Measurements from ENCODE around the gene SOWAHC.

Gene SOWAHC

GRCh38 chr2:109646961-109647360 is 32.8 kb downstream of the SOWAHC start:
- DNase-seq (ENCODE audit: low read depth in 2 of 2), result no peak

GRCh38 chr2:109647636-109648035 is 33.5 kb downstream of the SOWAHC start:
- DNase-seq (ENCODE audit: low read depth in 2 of 2), result no peak

GRCh38 chr2:109648041-109648527 is 33.9 kb downstream of the SOWAHC start:
- DNase-seq (ENCODE audit: low read depth in 2 of 2), result no peak

- no peak for DNase-seq (ENCODE audit: low read depth in 2 of 2)
Measured at GRCh38 chr2:109649736-109650695, 35.9 kb downstream of the SOWAHC start.

GRCh38 chr2:109654326-109655050 is 40.3 kb downstream of the SOWAHC start:
- DNase-seq (ENCODE audit: low read depth in 2 of 2), result no peak

- no peak for DNase-seq (ENCODE audit: low read depth in 2 of 2)
Measured at GRCh38 chr2:109655287-109655686, 41.1 kb downstream of the SOWAHC start.

GRCh38 chr2:109659396-109660045 is 45.4 kb downstream of the SOWAHC start:
- no peak for DNase-seq (ENCODE audit: low read depth in 2 of 2)

GRCh38 chr2:109660046-109660860 is 46.1 kb downstream of the SOWAHC start:
- DNase-seq (ENCODE audit: low read depth in 2 of 2), result no peak

- DNase-seq (ENCODE audit: low read depth in 2 of 2), result no peak
Measured at GRCh38 chr2:109662889-109663288, 48.7 kb downstream of the SOWAHC start.

GRCh38 chr2:109663721-109664120 is 49.6 kb downstream of the SOWAHC start:
- DNase-seq (ENCODE audit: low read depth in 2 of 2), result no peak

- DNase-seq (ENCODE audit: low read depth in 2 of 2), result no peak
Measured at GRCh38 chr2:109666466-109666865, 52.3 kb downstream of the SOWAHC start.
